Kidney epithelial cell (primary cell): ENCODE measurements around the gene PAQR3. TPM values are rescaled to one million over a fixed set of nuclear protein-coding genes. Genes with fewer than 3 reads are reported as not detected.

Experiments
- DNase-seq: peaks from one replicate; pipeline ENCODE4 v3.0.0-alpha.2; 2010; ENCODE audit warnings: low read depth
- H3K27me3 ChIP-seq: 2 replicates; pipeline ENCODE4 v1.6.0; 2011; ENCODE audit warnings: low read length; ENCODE audit not compliant: control insufficient read depth, insufficient read depth
- H3K36me3 ChIP-seq: 2 replicates; pipeline ENCODE4 v1.5.1; 2011; ENCODE audit warnings: low read length; ENCODE audit not compliant: control insufficient read depth, insufficient read depth
- H3K4me3 ChIP-seq: 2 replicates; pipeline ENCODE4 v1.5.1; 2011; ENCODE audit warnings: low read depth, mild to moderate bottlenecking, control low read depth, low read length
- CTCF ChIP-seq: IDR thresholded peaks from 2 replicates; pipeline ENCODE4 v1.5.1; 2011; ENCODE audit warnings: mild to moderate bottlenecking, moderate library complexity, low read length, control low read depth, inconsistent platforms; ENCODE audit not compliant: insufficient read depth, poor library complexity, severe bottlenecking
- total RNA-seq: library from RNA; depleted of rRNA; stranded (reverse); fragments of >200 nt; gene quantifications from 2 replicates; pipeline ENCODE4 v1.2.3, GENCODE V29; 2015

The PAQR3 gene
- total RNA-seq, 1 donor from 2014 or later = 79.0 TPM

GRCh38 chr4:78962597-78963115, 23.4 kb upstream of the PAQR3 start:
- Histone ChIP-seq H3K36me3 (no peaks in the 10 kb centered on the region), H3K27me3 (no peaks in the 10 kb centered on the region), H3K4me3 (no peak overlapping the region)
- no peak for DNase-seq
- TF ChIP-seq CTCF = no peak

- no peak for DNase-seq
- no peaks in the 10 kb centered on the region for H3K36me3 ChIP-seq
- no peak overlapping the region for H3K4me3 ChIP-seq
- H3K27me3 ChIP-seq = no peaks in the 10 kb centered on the region
- no peak for TF ChIP-seq CTCF
These were observed 21.7 kb upstream of the PAQR3 start for GRCh38 chr4:78960926-78961325.

- no peak for DNase-seq
- Histone ChIP-seq H3K36me3 (no peaks in the 10 kb centered on the region), H3K27me3 (no peaks in the 10 kb centered on the region), H3K4me3 (no peak overlapping the region)
- TF ChIP-seq CTCF = no peak
These were observed 17.7 kb upstream of the PAQR3 start for GRCh38 chr4:78956975-78957374.

GRCh38 chr4:78953769-78954666, 14.8 kb upstream of the PAQR3 start:
- H3K4me3 ChIP-seq = no peak overlapping the region
- peak; percentile 63 for TF ChIP-seq CTCF
- no peaks in the 10 kb centered on the region for H3K27me3 ChIP-seq
- H3K36me3 ChIP-seq = no peaks in the 10 kb centered on the region
- DNase-seq = no peak

GRCh38 chr4:78953231-78953630, 14.0 kb upstream of the PAQR3 start:
- no peak for TF ChIP-seq CTCF
- DNase-seq = no peak
- H3K27me3 ChIP-seq = no peaks in the 10 kb centered on the region

More at GRCh38 chr4:78953231-78953630, 14.0 kb upstream of the PAQR3 start:
- Histone ChIP-seq H3K4me3 (no peak overlapping the region), H3K36me3 (no peaks in the 10 kb centered on the region)
